ENCODE results near the gene TMED10. TPM values are rescaled to one million over a fixed set of nuclear protein-coding genes. Genes with fewer than 3 reads are reported as not detected.

The TMED10 gene
- total and polyA plus RNA-seq, 2 of the 13 experiments (the other 11 are each of a cell fraction or from before 2014, with no cell fraction given) = 311 to 377 TPM

- peak; percentile 77; the same call in 1 of the 2 replicates for TF ChIP-seq SNAPC4 (CRISPR knock-in tag; IDR thresholded peaks at IDR 0.05)
- no peak for TF ChIP-seq ZNF136 (CRISPR knock-in tag; IDR thresholded peaks at IDR 0.05; ENCODE audit: low read depth)
- peak; percentile 32; the same call in 1 of the 2 replicates for TF ChIP-seq FOXP4 (CRISPR knock-in tag; IDR thresholded peaks at IDR 0.05)
- TF ChIP-seq MAX (IDR thresholded peaks at IDR 0.05) = peak; percentile 76
- peak; percentile 91 for TF ChIP-seq ZNF274 (CRISPR knock-in tag; IDR thresholded peaks at IDR 0.05)
- peak; percentile 81; the same call in 1 of the 2 replicates for TF ChIP-seq NFKBIZ (CRISPR knock-in tag; IDR thresholded peaks at IDR 0.05)
- TF ChIP-seq HMGXB3 (CRISPR knock-in tag; IDR thresholded peaks at IDR 0.05; ENCODE audit: borderline replicate concordance) = peak; percentile 89
- 0 out of 2 replicates have a peak, but pooled peaks have one; percentile 77 for TF ChIP-seq KLF13 (CRISPR knock-in tag; IDR thresholded peaks at IDR 0.05)
- TF ChIP-seq MYPOP (CRISPR knock-in tag; IDR thresholded peaks at IDR 0.05) = peak; percentile 75; the same call in 1 of the 2 replicates
- peak; percentile 58; the same call in 1 of the 2 replicates for TF ChIP-seq LCORL (IDR thresholded peaks at IDR 0.05)
- TF ChIP-seq LCORL (CRISPR knock-in tag; IDR thresholded peaks at IDR 0.05) = 0 out of 2 replicates have a peak, but pooled peaks have one; percentile 25
- TF ChIP-seq TARDBP (CRISPR knock-in tag; IDR thresholded peaks at IDR 0.05) = peak; percentile 70
- peak; percentile 28; the same call in 1 of the 2 replicates for TF ChIP-seq ELF3 (CRISPR knock-in tag; IDR thresholded peaks at IDR 0.05)
- no peak for TF ChIP-seq ZNF761 (CRISPR knock-in tag; conservative IDR thresholded peaks at IDR 0.05)
- peak; percentile 70 for TF ChIP-seq ZC3H13 (CRISPR knock-in tag; IDR thresholded peaks at IDR 0.05)
- TF ChIP-seq ZNF850 (CRISPR knock-in tag; conservative IDR thresholded peaks at IDR 0.05) = no peak
These were observed at the start of gene TMED10 (continued) for GRCh38 chr14:75176142-75176820.
